ENCODE data around the gene PDZRN3. TPM values are rescaled to one million over a fixed set of nuclear protein-coding genes. Genes with fewer than 3 reads are reported as not detected.

The PDZRN3 gene
- total RNA-seq, 1 donor from 2014 or later, result 28.7 TPM

DNA sequence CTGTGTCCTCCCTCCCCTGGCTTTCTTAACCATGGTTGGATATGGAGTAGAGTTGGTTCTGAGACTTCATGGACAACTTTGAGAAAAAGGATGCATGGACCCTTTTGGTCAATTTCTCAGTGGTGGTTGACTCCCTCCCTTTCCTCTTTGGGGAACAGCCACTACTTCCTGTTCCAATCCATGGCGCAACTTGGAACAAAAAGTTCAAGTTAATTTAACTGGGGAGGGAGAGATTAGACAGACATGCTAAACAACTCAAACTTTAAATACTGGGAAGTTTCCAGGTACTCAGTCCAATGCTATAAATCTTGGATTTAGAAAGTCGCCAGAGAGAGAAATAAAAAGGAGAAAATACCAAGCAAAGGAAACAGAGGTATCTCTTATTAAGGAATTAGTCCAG is 202.2 kb downstream of the PDZRN3 start:
- H3K4me3 Mint-ChIP-seq (ENCODE audit: low read depth), result no peak overlapping the region
- H3K27me3 Mint-ChIP-seq, result no peaks in the 10 kb centered on the region
- peaks cover 3% of the 10 kb centered on the region for H3K36me3 Mint-ChIP-seq (ENCODE audit: insufficient read depth)
- no peak overlapping the region for H3K27ac Mint-ChIP-seq
- peaks cover 9% of the 10 kb centered on the region for H3K4me1 Mint-ChIP-seq (ENCODE audit: low read depth)
- TF ChIP-seq, protein P1, sequence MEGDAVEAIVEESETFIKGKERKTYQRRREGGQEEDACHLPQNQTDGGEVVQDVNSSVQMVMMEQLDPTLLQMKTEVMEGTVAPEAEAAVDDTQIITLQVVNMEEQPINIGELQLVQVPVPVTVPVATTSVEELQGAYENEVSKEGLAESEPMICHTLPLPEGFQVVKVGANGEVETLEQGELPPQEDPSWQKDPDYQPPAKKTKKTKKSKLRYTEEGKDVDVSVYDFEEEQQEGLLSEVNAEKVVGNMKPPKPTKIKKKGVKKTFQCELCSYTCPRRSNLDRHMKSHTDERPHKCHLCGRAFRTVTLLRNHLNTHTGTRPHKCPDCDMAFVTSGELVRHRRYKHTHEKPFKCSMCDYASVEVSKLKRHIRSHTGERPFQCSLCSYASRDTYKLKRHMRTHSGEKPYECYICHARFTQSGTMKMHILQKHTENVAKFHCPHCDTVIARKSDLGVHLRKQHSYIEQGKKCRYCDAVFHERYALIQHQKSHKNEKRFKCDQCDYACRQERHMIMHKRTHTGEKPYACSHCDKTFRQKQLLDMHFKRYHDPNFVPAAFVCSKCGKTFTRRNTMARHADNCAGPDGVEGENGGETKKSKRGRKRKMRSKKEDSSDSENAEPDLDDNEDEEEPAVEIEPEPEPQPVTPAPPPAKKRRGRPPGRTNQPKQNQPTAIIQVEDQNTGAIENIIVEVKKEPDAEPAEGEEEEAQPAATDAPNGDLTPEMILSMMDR (IDR thresholded peaks at IDR 0.05; ENCODE audit: unreplicated experiment), result no peak
- DNase-seq (ENCODE audit: low spot score, unreplicated experiment), result no peak
- no peaks in the 10 kb centered on the region for H3K9me3 Mint-ChIP-seq (ENCODE audit: low read depth)

DNA sequence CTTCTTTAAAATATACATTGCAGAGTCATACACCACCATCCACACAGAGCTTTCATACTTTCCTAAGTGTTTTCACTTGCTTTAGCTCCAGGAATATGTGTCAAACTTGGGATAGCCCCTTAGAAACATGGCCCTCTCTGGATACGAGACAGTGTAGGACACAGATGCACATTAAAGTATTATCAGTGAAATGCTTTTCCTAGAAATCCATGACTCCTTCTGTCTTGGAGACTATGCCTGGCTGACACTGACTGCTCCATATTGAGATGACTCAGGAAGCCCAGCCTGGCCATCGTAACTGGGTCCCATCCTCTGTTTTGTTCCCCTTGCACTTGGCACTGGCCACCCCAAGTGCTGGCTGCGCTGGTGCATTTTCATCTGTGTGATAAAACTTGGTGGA is 204.8 kb downstream of the PDZRN3 start:
- no peak overlapping the region for H3K27ac Mint-ChIP-seq
- peaks cover 6% of the 10 kb centered on the region for H3K4me1 Mint-ChIP-seq (ENCODE audit: low read depth)

DNA sequence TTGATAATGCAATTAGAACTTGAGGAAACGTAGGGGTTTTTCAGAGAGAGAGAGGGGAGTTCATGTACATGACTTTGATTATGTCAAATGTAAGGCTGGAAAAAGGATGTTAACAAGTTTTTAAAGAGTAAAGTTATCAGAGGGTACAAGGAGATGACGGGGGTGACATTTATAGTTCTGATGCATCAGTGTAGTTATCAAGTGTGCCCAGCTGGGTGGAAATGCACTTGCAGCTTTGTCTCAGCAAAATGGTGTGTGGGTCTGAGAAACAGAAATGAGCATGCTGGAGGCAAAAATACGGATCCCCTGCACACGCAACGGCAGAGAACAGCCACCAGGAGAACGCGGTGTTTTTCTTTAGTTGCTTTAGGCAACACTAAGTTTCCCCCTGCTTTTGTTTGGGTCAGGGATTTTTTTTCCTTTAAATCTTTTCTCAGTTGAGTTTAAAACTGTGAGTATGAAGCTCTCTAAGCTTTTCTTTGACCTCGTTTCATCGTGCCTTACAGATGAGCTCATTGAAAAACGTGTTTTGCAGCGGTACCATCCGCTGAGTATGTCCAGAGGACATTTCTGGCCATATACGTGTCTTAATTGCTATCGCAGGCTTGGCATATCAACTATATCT is 205.4 kb downstream of the PDZRN3 start:
- TF ChIP-seq, protein P1 (IDR thresholded peaks at IDR 0.05; ENCODE audit: unreplicated experiment), result peak; percentile 34
- Mint-ChIP-seq H3K27ac (no peak overlapping the region), H3K4me3 (ENCODE audit: low read depth) (no peak overlapping the region), H3K9me3 (ENCODE audit: low read depth) (no peaks in the 10 kb centered on the region), H3K36me3 (ENCODE audit: insufficient read depth) (peaks cover 3% of the 10 kb centered on the region), H3K4me1 (ENCODE audit: low read depth) (peaks cover 6% of the 10 kb centered on the region), H3K27me3 (no peaks in the 10 kb centered on the region)
- DNase-seq (ENCODE audit: low spot score, unreplicated experiment), result no peak

More for the DNA sequence above, 204.8 kb downstream of the PDZRN3 start:
- DNase-seq (ENCODE audit: low spot score, unreplicated experiment), result no peak
- Mint-ChIP-seq H3K4me3 (ENCODE audit: low read depth) (no peak overlapping the region), H3K36me3 (ENCODE audit: insufficient read depth) (peaks cover 3% of the 10 kb centered on the region), H3K9me3 (ENCODE audit: low read depth) (no peaks in the 10 kb centered on the region), H3K27me3 (no peaks in the 10 kb centered on the region)
- TF ChIP-seq, protein P1 (IDR thresholded peaks at IDR 0.05; ENCODE audit: unreplicated experiment), result no peak

DNA sequence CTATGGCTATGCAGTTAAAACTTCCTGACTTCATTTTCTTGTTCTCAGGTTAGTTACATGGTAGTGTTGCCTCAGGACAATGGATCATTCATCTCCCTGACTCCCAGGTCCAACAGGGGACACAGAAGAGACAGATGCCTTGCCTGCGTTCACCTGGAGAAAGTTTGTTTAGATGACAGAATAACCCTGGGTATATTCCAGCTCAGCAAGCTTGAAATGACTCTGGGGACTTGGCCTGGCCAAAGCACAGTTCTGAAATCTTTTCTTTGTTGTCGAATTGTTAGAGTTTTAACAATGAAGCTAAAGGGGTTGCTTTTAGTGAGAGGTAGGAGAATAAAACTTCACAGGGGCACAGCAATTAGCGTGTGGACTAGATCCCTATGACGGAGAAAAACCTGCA is 206.1 kb downstream of the PDZRN3 start:
- Mint-ChIP-seq H3K4me3 (ENCODE audit: low read depth) (no peak overlapping the region), H3K36me3 (ENCODE audit: insufficient read depth) (peaks cover 3% of the 10 kb centered on the region), H3K9me3 (ENCODE audit: low read depth) (no peaks in the 10 kb centered on the region), H3K27ac (peak overlapping the region; percentile 46), H3K4me1 (ENCODE audit: low read depth) (peaks cover 7% of the 10 kb centered on the region), H3K27me3 (no peaks in the 10 kb centered on the region)
- no peak for DNase-seq (ENCODE audit: low spot score, unreplicated experiment)
- TF ChIP-seq, protein P1 (IDR thresholded peaks at IDR 0.05; ENCODE audit: unreplicated experiment), result no peak

DNA sequence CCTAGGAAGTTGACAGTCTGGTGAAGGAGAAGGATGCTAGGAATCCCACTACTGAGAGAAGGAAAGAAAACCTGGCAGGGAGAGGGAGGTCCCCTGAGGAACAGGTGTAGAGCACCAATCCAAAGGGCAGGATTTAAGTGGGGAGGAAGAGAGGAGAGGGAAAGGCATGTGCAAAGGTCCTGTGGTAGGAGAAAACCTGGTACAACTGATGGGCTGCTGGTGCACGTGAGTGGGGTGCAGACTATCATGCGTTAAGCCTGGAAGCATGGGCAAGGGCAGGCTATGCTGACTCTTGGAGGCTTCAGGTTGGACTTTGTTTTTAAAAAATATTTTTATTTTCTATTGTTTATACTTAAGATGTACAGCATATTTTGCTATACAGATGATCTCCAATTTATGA is 209.6 kb downstream of the PDZRN3 start:
- no peaks in the 10 kb centered on the region for H3K36me3 Mint-ChIP-seq (ENCODE audit: insufficient read depth)
- no peak overlapping the region for H3K27ac Mint-ChIP-seq
- no peaks in the 10 kb centered on the region for H3K9me3 Mint-ChIP-seq (ENCODE audit: low read depth)
- TF ChIP-seq, protein P1 (IDR thresholded peaks at IDR 0.05; ENCODE audit: unreplicated experiment), result no peak
- peaks cover 10% of the 10 kb centered on the region for H3K4me1 Mint-ChIP-seq (ENCODE audit: low read depth)
- DNase-seq (ENCODE audit: low spot score, unreplicated experiment), result no peak
- no peaks in the 10 kb centered on the region for H3K27me3 Mint-ChIP-seq
- H3K4me3 Mint-ChIP-seq (ENCODE audit: low read depth), result no peak overlapping the region

Measured in progenitor cell of endocrine pancreas (in vitro differentiated cells).